CD14-positive monocyte (primary cell): Measurements from ENCODE around the gene NOTCH1. TPM values are rescaled to one million over a fixed set of nuclear protein-coding genes. Genes with fewer than 3 reads are reported as not detected.
A peak's percentile ranks its signal among the peaks of the same experiment; 100 is the strongest.

Experiments used
- DNase-seq, 3 donors: peaks; one replicate each; pipeline ENCODE4 v3.0.0-alpha.2; 2011 to 2022
- H2AFZ ChIP-seq: 2 replicates; pipeline ENCODE4 v1.6.0; 2012; ENCODE audit warnings: mild to moderate bottlenecking, low read depth, low read length, inconsistent platforms; ENCODE audit not compliant: insufficient read depth, poor library complexity, severe bottlenecking
- H3K27ac ChIP-seq, 2 donors: 1 replicate in 1 of 2; 2 replicates in 1 of 2; pipeline ENCODE4 v1.5.1; 2012 to 2013; ENCODE audit warnings: low read length in 2 of 2, control low read depth in 1 of 2, inconsistent platforms in 1 of 2, low read depth in 1 of 2, mild to moderate bottlenecking in 1 of 2
- H3K27me3 ChIP-seq, 2 donors: one replicate each; pipeline versions ENCODE4 v1.6.0 to v1.6.1; 2011 to 2013; ENCODE audit warnings: low read length in 2 of 2; ENCODE audit not compliant: control insufficient read depth in 2 of 2, insufficient read depth in 2 of 2
- H3K36me3 ChIP-seq, 2 donors: replicated peaks in 1 of 2; 1 replicate in 1 of 2; 2 replicates in 1 of 2; pipeline versions ENCODE4 v1.5.1 to v1.6.1; 2012 to 2013; ENCODE audit warnings: low read length in 2 of 2, control low read depth in 1 of 2, inconsistent platforms in 1 of 2, mild to moderate bottlenecking in 1 of 2; ENCODE audit not compliant: insufficient read depth in 2 of 2, control insufficient read depth in 1 of 2
- H3K4me1 ChIP-seq, 2 donors: 1 replicate in 1 of 2; 2 replicates in 1 of 2; pipeline versions ENCODE4 v1.5.1 to v1.6.1; 2012 to 2013; ENCODE audit warnings: low read length in 2 of 2, control low read depth in 1 of 2, inconsistent platforms in 1 of 2, mild to moderate bottlenecking in 1 of 2, moderate library complexity in 1 of 2; ENCODE audit not compliant: insufficient read depth in 2 of 2, control insufficient read depth in 1 of 2
- H3K4me2 ChIP-seq: replicated peaks from 2 replicates; pipeline ENCODE3; 2012; ENCODE audit warnings: low read length, moderate library complexity, mild to moderate bottlenecking; ENCODE audit not compliant: poor library complexity, severe bottlenecking; ENCODE audit errors: extremely low read depth
- H3K4me3 ChIP-seq, 3 experiments: fragments of 200-600 bp in 1 of 3; sonication (generic) in 1 of 3; replicated peaks in 1 of 3; 1 replicate in 2 of 3; 2 replicates in 1 of 3; pipeline ENCODE4 v1.5.1; 2011 to 2013; ENCODE audit warnings: low read length in 3 of 3, mild to moderate bottlenecking in 3 of 3, control low read depth in 2 of 3, low read depth in 2 of 3, inconsistent platforms in 1 of 3, moderate library complexity in 1 of 3
- H3K79me2 ChIP-seq: 2 replicates; pipeline ENCODE4 v1.6.0; 2012; ENCODE audit warnings: mild to moderate bottlenecking, control low read depth, inconsistent platforms, low read length, moderate library complexity; ENCODE audit not compliant: insufficient read depth
- H3K9ac ChIP-seq: 2 replicates; pipeline ENCODE4 v1.6.0; 2017; ENCODE audit warnings: low read length, mild to moderate bottlenecking; ENCODE audit not compliant: insufficient read depth, poor library complexity, severe bottlenecking
- H3K9me3 ChIP-seq, 2 donors: replicated peaks in 1 of 2; 1 replicate in 1 of 2; 2 replicates in 1 of 2; pipeline versions ENCODE4 v1.5.1 to v1.6.1; 2012 to 2013; ENCODE audit warnings: low read length in 2 of 2, control low read depth in 1 of 2; ENCODE audit not compliant: control insufficient read depth in 1 of 2, insufficient read depth in 1 of 2
- H4K20me1 ChIP-seq: 2 replicates; pipeline ENCODE4 v1.6.0; 2012; ENCODE audit warnings: mild to moderate bottlenecking, low read length, control low read depth, moderate library complexity; ENCODE audit not compliant: insufficient read depth
- H3K27ac Mint-ChIP-seq, 7 donors: one replicate each; pipeline ENCODE4 v1.8.0; 2020; ENCODE audit warnings: mild to moderate bottlenecking in 7 of 7, mixed read lengths in 7 of 7, moderate library complexity in 6 of 7, inconsistent platforms in 2 of 7
- H3K27me3 Mint-ChIP-seq, 3 donors: one replicate each; pipeline ENCODE4 v1.8.0; 2021 to 2022; ENCODE audit warnings: low read depth in 3 of 3, mild to moderate bottlenecking in 3 of 3, mixed read lengths in 3 of 3, moderate library complexity in 3 of 3, inconsistent platforms in 1 of 3
- H3K36me3 Mint-ChIP-seq, 2 donors: one replicate each; pipeline ENCODE4 v1.8.0; 2020; ENCODE audit warnings: mixed read lengths in 2 of 2, inconsistent platforms in 1 of 2, mild to moderate bottlenecking in 1 of 2
- H3K4me1 Mint-ChIP-seq: one replicate; pipeline ENCODE4 v1.8.0; 2020; ENCODE audit warnings: mild to moderate bottlenecking, mixed read lengths
- H3K4me3 Mint-ChIP-seq, 2 donors: one replicate each; pipeline ENCODE4 v1.8.0; 2020; ENCODE audit warnings: mild to moderate bottlenecking in 2 of 2, mixed read lengths in 2 of 2, moderate library complexity in 1 of 2
- H3K9me3 Mint-ChIP-seq, 7 donors: one replicate each; pipeline ENCODE4 v1.8.0; 2020 to 2022; ENCODE audit warnings: mixed read lengths in 7 of 7, mild to moderate bottlenecking in 6 of 7, moderate library complexity in 6 of 7, inconsistent platforms in 2 of 7
- CTCF ChIP-seq: fragments of 200-600 bp; IDR thresholded peaks from one replicate; pipeline ENCODE4 v1.8.0; 2022; ENCODE audit warnings: antibody characterized with exemption, mild to moderate bottlenecking
- WGBS: methylation state at CpG from one replicate; pipeline ENCODE4 v1.1.5; 2013; ENCODE audit warnings: missing lambda C conversion rate; ENCODE audit not compliant: insufficient coverage; 5-methylcytosine and 5-hydroxymethylcytosine counted together
- intact Hi-C, 2 donors: fragments of 100-400 bp; cut with micrococcal nuclease; formaldehyde crosslinking; loops; one replicate each; pipeline versions ENCODE4 v1.15.0 to v1.15.1; 2023
- polyA minus RNA-seq: library from RNA; depleted of rRNA, polyadenylated mRNA; stranded (reverse); fragments of >200 nt; gene quantifications from 2 replicates; pipeline ENCODE4 v1.2.3, GENCODE V29; 2012
- polyA plus RNA-seq, 3 donors: library from polyadenylated mRNA; depleted of rRNA in 1 of 3; unstranded in 2 of 3; stranded (reverse) in 1 of 3; fragments of 300-500 nt in 2 of 3; fragments of >200 nt in 1 of 3; fragmentation: Illumina TruSeq in 2 of 3; gene quantifications; 1 replicate in 2 of 3; 2 replicates in 1 of 3; pipeline ENCODE4 v1.2.3, GENCODE V29; 2012 to 2021
- total RNA-seq, 12 experiments: library from RNA in 1 of 12; stranded (reverse) in 1 of 12; fragments of 120-200 nt in 1 of 12; gene quantifications; one replicate each; pipeline ENCODE4 v1.2.4 and lab custom pipeline; 2013 to 2026; ENCODE audit warnings: mixed read lengths in 6 of 12, inconsistent platforms in 1 of 12

The NOTCH1 gene
- total RNA-seq (2013): 16.5 TPM
- polyA plus RNA-seq (10 to 100 TPM in 1 of 3 donors, 1 to 10 TPM in 2; 1.4 to 33.0 (median 2.2) TPM), polyA minus RNA-seq (90.1 and 92.8 TPM in 2 replicates), total RNA-seq (lab: John Stamatoyannopoulos, UW) (202 to 1,002 (median 322) reads per million in 11 experiments)

- Histone ChIP-seq H2AFZ (peak within 1 kb of the TSS; percentile 76), H3K4me1 (peaks cover 64 to 79% of the 10 kb centered on the region in 2 donors)
Measured at GRCh38 chr9:136545965-136546696, at the start of gene NOTCH1. Gene NOTCH1 (minus strand): TSS chr9:136546048. CDS start chr9:136545786, 262 bp downstream.

More at GRCh38 chr9:136545965-136546696, at the start of gene NOTCH1:
- Mint-ChIP-seq H3K36me3 (peaks cover 28 to 31% of the 10 kb centered on the region in 2 donors), H3K4me1 (peaks cover 51% of the 10 kb centered on the region), H3K27ac (peak within 1 kb of the TSS; percentile 82 to 92 (median 90)), H3K27me3 (peaks cover 2 to 11% (median 2%) of the 10 kb centered on the region in 3 donors), H3K4me3 (peak within 1 kb of the TSS; percentile 89 to 94), H3K9me3 (peaks cover 0 to 2% (median 0%) of the 10 kb centered on the region in 7 donors)
- H3K4me2 ChIP-seq: peak within 1 kb of the TSS; percentile 96
- under 1% methylated on average over 94 of the region's 94 CpGs for WGBS
- H3K79me2 ChIP-seq: peaks cover 44% of the 10 kb centered on the region
- no peaks in the 10 kb centered on the region for H3K9me3 ChIP-seq
- H3K4me3 ChIP-seq: peak within 1 kb of the TSS; percentile 87 to 99 (median 93)
- peak; percentile 95 to 98 (median 97) for DNase-seq
- peaks cover 24 to 30% of the 10 kb centered on the region in 2 donors for H3K36me3 ChIP-seq
- peak within 1 kb of the TSS; percentile 93 for H3K9ac ChIP-seq
- H4K20me1 ChIP-seq: peaks cover 43% of the 10 kb centered on the region
- intact Hi-C loops: loop anchor here (5.0 kb wide), 3 partner anchors 59 to 96 kb away; no protein-coding TSS in a partner anchor
- no peak for TF ChIP-seq CTCF
- peak within 1 kb of the TSS; percentile 84 to 92 for H3K27ac ChIP-seq
- no peaks in the 10 kb centered on the region for H3K27me3 ChIP-seq
